GM18498 (cell line): ENCODE data around the gene IL18BP.

Source experiments
- ATAC-seq: cut with Tn5 transposase; IDR thresholded peaks from one replicate; pipeline ENCODE4 v1.9.1; 2021; ENCODE audit warnings: mild to moderate bottlenecking, moderate library complexity; ENCODE audit not compliant: unreplicated experiment

IL18BP gene

GRCh38 chr11:71998649-71999310 lies at the start of gene IL18BP:
Gene IL18BP, plus strand, starts transcription at chr11:71998909. Its CDS starts 1,076 bp downstream, at chr11:71999985.
- no peak for ATAC-seq

GRCh38 chr11:71949034-71949433 lies 49.7 kb upstream of the IL18BP start:
- no peak for ATAC-seq

GRCh38 chr11:71951741-71952310 lies 46.9 kb upstream of the IL18BP start:
- ATAC-seq = no peak

- ATAC-seq = no peak
These were observed 42.7 kb upstream of the IL18BP start for GRCh38 chr11:71955898-71956456.

GRCh38 chr11:71962428-71963038 lies 36.2 kb upstream of the IL18BP start:
- ATAC-seq = no peak

GRCh38 chr11:71963468-71963867 lies 35.2 kb upstream of the IL18BP start:
- ATAC-seq = no peak

- no peak for ATAC-seq
These were observed 34.1 kb upstream of the IL18BP start for GRCh38 chr11:71964641-71965040.

- no peak for ATAC-seq
These were observed 27.0 kb upstream of the IL18BP start for GRCh38 chr11:71971680-71972079.

- no peak for ATAC-seq
These were observed 22.2 kb upstream of the IL18BP start for GRCh38 chr11:71976551-71976950.

GRCh38 chr11:71977090-71977489 lies 21.6 kb upstream of the IL18BP start:
- no peak for ATAC-seq

GRCh38 chr11:71977743-71978418 lies 20.8 kb upstream of the IL18BP start:
- peak; percentile 44 for ATAC-seq

GRCh38 chr11:71979094-71979493 lies 19.6 kb upstream of the IL18BP start:
- ATAC-seq = no peak

- ATAC-seq = no peak
These were observed 19.1 kb upstream of the IL18BP start for GRCh38 chr11:71979602-71980001.

GRCh38 chr11:71986131-71986530 lies 12.6 kb upstream of the IL18BP start:
- ATAC-seq = no peak

- ATAC-seq = no peak
These were observed 11.2 kb upstream of the IL18BP start for GRCh38 chr11:71987521-71987920.

- no peak for ATAC-seq
These were observed 10.7 kb upstream of the IL18BP start for GRCh38 chr11:71988050-71988449.

- no peak for ATAC-seq
These were observed 8.0 kb upstream of the IL18BP start for GRCh38 chr11:71990701-71991100.

- ATAC-seq = no peak
These were observed 7.2 kb upstream of the IL18BP start for GRCh38 chr11:71991494-71991893.

- no peak for ATAC-seq
These were observed 6.5 kb upstream of the IL18BP start for GRCh38 chr11:71992136-71992730.

GRCh38 chr11:71994786-71995185 lies 3.9 kb upstream of the IL18BP start:
- no peak for ATAC-seq

- no peak for ATAC-seq
These were observed 2.9 kb upstream of the IL18BP start for GRCh38 chr11:71995726-71996291.
